ENCODE data around the gene VWA8.
A peak's percentile ranks its signal among the peaks of the same experiment; 100 is the strongest.
"Not testable (repeated sequence)": the region's sequence is repeated elsewhere in the genome, so short reads cannot be mapped to it uniquely, and the experiment has no call there.

Gene VWA8

DNA sequence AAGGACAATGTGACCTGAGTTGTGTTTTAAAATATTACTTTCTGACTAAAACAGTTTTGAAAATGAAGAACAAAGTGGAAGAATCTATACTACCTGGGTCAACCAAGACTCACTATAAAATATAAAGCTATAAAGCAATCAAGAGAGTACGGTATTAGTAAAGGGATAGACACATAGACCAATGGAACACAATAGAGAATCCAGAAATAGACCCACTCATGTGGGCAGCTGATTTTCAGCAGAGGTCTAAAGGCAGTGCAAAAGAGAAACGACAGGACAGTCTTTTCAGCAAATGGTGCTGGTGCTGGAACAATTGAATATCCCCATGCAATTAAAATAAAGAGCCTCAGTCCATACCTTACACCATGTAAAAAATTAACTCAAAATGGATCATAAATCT, 278.9 kb downstream of the VWA8 start:
- DNase-seq (ENCODE audit: low spot score) = no peak

DNA sequence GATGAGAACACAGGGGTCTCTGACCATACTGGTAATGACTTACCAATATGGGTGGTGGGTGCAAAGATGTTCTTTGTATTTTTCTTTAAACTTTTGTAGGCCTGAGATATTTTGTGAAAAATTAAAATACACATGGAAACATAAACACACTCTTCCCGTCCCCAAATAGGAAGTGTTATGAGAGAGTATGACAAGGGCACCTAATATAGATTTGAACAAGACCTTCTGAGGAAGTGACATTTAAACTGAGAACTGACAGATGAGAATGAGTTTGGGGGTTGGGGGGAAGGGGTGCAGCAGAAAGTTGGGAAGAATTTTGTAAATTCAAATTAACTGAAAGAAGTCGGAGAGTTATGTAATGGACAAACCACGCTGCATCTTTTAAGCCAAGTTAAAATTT, 279.3 kb downstream of the VWA8 start:
- DNase-seq (ENCODE audit: low spot score) = no peak

DNA sequence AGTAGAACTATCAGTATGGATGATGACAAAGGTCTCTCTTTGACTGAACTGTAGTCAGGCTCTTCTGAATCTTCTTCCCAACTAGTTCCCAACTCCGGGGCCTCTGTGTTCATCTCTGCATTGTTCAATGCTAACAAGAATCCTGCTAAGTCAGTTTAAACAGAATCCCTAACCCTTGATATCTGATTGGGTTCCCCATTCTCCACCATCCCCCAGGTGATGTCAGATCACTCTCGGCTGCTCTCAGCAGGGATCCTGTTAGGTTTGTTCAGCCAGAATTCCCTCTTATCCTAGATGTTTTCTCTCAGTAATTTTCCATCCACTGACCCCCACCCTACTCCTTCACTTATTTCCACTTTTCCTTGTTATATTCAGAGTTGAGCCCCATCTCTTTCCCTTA, 280.0 kb downstream of the VWA8 start:
- DNase-seq (ENCODE audit: low spot score) = no peak

DNA sequence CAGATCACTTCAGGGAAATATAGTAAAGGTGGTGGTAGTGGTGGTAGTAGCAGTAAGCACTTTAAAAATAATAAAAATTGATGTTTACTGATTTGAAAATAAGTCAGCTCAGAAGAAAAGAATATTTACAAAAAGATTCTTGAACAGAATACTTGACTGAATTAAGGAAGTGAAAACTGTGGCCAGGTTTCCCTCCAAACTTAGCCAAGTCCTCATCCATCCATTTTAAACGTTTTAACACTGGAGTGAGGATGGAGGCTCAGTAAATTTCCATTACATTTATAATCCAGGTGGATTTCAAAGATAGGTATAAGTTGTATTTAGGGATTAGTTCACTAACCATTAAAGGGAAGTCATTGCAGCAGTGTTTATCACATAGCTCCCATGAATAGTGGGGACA, 282.1 kb downstream of the VWA8 start:
- DNase-seq (ENCODE audit: low spot score) = no peak

DNA sequence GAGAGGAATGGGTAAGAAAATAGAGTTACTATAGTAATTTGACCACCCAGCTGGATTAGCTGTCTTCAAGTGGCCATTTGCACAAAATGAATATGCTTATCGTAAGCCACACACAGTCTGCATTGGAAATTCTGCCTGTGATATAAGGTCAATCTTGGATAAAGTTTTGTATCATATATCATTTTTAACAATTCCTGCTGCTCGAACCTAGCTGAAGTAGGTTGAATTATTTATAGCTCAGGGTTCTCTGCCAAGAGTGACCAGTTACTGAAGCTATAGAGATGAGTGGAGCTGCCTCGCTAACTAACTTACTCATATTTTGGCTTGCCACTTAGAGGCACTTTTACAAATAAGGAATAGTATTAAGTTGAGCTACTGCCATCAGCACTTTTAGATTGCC, 282.7 kb downstream of the VWA8 start:
- peak; percentile 37 for DNase-seq (ENCODE audit: low spot score)

DNA sequence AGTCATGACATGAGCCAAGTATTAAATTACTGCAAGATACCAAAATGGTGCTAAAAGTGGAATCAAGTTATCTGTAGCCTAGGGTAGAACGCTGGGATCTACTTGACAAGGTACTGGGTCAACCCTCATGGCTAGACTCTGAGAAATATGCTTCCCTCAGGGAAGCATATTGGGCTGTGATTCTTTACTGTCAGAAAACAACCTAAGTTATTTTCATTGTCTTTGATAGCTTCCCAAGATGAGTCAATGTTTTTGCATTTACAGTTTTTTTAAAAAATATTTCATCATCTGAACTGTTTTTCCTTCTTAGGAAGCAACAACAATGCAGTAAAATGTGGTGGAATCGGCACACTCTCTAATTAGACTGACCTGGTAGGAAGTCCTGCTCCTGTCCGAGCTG, 285.6 kb downstream of the VWA8 start:
- peak; percentile 50 for DNase-seq (ENCODE audit: low spot score)

DNA sequence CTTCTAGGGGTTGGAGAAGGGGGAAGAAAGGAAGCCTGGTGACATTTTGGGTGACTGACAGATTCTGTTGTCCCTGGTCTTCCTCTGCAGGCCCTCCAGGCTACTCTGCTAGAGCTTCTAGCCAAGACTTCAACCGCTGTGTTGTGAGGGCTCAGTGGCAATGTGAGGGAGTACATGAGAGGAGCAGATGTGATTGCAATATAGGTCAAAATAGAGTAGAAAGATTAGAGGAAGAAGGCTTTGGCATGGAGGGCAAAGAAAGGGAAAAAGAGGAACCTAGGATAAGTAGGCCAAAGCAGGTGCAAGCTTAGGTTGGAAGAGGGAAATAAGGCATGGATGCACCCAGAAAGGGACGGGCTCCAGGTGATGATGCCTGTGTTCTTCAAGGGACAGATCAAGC, 286.7 kb downstream of the VWA8 start:
- no peak for DNase-seq (ENCODE audit: low spot score)

DNA sequence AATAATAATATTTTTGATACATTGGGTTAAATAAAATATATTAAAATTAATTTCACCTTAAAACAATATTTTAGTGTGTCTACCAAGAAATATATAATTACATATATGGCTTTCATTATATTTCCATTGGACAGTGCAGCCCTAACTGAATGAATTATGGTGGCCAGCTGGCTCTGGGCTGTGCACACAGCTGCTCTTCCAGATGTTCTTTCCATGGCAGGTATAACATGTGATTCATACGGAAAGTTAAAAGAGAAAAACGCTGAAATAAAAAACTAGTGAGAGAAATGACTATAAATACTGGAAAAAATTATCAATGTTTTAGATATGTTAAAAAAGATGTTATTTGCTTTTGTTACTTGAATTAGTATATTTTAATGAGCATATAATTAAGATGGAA, 287.3 kb downstream of the VWA8 start:
- DNase-seq (ENCODE audit: low spot score) = no peak

DNA sequence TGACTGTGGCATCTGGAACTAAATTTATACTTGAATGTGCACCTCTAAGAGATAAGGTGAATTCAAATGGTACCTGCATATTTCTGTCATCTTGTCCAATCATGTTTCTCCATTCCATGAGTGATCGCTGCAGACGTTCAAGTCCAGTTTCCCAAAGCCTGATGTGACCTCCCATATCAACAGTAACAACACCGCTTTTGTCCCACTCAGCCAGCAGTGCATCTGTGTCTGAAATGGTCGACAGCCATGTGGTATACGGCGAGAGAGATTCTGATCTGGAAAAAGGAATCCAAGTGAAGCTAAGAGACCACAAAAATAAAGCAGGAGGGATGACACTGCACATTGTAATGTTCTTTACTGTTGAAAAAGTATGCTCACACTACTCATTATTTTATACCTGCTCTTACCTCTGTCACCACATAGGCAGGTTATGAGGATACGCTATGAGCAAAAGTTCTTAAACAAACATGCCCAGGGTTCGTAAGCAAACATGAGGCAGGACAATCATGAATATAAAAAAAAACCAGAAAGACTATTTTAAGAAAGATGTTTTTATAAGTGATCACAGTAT, 290.0 kb downstream of the VWA8 start:
- no peak for DNase-seq (ENCODE audit: low spot score)

DNA sequence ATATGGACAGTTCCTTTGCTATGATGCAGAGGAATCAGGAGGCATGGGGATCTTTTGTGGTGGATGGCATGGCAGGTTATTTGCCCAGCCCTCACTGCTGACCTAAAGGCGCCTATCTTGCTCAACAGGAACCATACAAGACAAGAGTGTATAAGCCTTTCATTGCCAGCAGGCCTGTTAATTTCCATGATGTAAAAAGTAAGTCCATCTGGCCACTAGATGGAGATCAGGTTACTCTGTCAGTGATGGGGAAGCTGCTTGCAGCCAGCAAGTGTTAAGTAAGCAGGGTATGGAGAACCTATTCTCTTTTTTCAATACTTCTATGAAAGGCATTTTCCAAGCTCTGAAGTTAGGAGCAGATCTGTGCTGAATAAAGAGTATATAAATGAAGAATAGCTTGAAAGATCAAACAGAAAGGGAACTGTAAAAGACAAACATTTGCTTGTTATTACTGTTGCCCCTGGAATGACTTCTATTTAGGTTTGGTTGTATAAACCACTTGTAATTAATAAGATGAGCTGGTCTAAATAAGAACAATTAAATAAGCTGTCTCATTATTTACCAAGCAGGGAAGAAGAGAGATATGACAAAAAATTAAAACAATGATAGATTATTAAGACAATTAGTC, 292.7 kb downstream of the VWA8 start:
- peak; percentile 78 for DNase-seq (ENCODE audit: low spot score)

DNA sequence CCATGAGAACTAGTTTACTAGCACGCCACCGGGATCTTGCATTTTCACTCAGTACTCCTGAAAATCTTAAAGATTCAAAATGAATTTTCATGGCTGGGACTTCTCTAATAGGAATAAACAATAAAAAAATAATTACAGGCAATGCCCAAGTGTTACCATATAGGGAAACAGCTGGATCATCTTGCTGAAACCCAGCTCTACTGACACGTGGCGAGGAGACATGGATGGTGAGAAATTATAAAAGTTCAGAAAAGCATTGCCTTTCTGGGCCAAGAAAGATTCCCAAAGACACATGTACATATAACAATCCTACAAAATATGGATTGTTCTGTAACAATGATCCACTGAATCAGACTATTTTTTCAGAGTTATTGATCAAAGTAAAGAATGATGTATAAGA, 294.3 kb downstream of the VWA8 start:
- DNase-seq (ENCODE audit: low spot score) = no peak

DNA sequence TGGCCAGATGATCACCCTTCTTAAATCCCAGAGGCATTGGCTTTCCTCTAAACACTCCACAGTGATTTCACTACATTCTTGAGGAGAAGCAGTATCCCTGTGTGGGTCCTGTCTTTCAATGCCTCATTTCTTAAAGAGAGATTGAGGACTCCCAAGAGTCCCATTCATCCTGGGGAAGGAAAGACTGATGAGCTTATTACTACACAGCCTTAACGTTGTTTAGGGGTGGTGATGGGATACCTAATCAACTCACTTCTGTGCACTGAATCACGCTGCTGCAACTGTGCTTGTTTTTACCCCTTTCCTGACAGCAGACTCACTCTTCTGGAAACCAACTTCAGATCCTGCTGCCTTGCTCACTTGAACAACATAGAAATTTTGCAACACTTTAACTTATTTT, 300.5 kb downstream of the VWA8 start:
- no peak for DNase-seq (ENCODE audit: low spot score)

DNA sequence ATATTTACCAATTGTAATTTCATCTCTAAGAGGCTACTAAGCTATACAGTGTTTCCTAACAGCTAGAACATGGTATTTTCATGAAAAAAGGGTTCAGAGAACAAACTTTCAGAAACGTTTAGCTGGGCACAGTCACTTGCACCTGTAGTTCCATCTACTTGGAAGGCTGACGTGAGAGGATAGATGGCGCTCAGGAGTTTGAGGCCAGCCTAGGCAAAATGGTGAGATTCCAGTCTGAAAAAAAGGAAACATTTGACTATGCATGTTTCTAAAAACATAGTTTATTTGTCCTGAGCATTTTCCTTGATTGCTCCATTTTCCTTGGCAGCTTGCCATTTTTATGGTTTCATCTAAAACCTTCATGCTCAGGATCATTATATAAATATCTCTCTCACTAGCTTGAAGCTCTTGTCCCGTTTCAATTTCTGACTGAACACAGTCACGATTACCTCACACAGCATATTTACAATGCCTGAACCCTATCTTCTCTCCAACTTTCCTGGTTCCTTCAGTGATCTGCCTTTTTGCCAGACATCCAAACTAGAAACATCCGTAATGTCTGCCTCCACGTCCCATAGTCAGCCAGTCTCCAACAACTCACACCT, 302.8 kb downstream of the VWA8 start:
- no peak for DNase-seq (ENCODE audit: low spot score)

DNA sequence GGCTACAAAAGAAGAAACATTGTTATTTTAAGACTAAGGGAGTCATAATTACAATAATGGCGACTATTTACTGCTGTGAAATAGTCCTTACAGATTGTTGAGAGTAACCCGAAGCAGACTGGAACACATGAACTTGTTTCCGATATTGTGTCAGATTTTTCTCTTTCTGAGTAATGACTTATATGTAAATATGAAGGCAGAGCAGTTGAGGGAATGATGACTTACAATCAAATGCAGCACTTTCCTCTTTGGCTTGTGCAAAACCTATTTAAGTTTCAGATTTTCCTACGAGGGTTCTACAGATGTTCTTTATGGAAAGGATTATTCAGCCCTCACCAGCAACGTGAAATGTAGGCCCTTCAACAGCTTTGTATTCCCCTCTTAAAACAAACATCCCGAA, 304.9 kb downstream of the VWA8 start:
- DNase-seq (ENCODE audit: low spot score) = no peak

DNA sequence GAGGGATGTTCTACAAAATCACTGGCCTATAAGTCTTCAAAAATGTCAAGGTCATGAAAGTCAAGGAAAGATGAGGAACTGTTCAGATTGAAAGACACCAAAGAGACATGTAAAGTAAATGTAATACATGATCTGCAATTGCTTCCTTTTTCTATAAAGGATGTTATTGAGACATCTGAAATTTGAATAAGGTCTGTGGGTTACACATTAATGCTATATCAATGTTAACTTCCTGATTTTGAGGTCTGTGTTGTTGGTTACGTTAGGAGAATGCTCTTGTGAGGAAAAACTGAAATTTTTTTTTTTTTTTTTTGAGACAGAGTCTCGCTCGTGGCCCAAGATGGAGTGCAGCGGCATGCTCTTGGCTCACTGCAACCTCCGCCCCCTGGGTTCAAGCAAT, 306.1 kb downstream of the VWA8 start:
- no peak for DNase-seq (ENCODE audit: low spot score)

DNA sequence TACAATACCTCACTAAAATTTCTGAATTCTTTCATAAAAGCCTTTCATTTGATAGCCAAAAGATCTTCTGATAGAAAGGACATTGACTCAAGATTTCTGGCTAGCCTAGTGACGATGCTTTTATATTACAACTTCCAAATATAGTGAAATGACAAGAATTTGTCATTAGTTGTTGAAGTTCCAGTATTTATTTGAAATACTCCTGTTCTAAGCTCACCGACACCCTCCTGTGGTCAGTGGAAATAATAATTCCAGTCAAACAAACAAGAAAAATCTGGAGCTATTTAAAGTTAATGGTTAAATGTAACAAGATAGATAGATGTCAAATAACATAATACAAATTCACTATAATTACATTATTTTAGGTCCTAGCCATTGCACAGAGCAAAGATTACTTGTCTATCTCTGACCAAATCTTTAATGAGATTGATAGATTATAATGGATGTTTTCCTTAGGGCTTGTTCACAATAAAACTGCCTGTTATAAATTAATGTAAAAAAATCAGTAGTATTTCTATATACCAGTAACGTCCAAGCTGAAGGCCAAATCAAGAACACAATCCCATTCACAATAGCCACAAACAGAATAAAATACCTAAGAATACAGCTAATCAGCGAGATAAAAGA, 308.1 kb downstream of the VWA8 start:
- DNase-seq (ENCODE audit: low spot score) = peak; percentile 61

DNA sequence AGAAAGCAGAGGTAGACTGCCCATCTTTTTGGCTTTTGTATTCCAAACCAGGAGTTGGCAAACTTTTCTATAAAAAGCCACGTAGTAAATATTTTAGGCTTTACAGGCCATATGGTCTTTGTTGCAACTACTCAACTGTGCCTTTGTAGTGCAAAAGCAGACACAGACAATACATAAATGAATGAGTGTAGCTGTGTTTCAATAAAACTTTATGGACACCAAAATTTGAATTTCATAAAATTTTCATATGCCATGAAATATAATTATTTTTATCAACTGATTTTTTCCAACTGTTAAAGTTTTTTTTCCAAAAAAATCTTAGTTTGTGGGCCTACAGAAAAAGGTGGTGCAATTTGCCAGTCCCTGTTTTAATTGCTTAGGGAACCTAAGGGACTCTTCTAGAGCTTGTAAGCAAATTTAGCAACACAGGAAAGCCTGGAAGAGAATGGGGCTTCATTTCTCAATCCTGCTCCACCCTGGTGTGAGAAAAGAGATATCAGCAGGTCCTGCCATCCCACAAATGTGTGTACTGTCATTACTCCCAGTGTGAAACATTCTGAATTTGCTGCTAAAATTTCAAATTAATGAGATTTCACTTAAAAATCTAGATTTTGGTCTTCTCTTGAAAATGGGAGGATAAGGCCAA, 309.4 kb downstream of the VWA8 start:
- DNase-seq (ENCODE audit: low spot score) = no peak

DNA sequence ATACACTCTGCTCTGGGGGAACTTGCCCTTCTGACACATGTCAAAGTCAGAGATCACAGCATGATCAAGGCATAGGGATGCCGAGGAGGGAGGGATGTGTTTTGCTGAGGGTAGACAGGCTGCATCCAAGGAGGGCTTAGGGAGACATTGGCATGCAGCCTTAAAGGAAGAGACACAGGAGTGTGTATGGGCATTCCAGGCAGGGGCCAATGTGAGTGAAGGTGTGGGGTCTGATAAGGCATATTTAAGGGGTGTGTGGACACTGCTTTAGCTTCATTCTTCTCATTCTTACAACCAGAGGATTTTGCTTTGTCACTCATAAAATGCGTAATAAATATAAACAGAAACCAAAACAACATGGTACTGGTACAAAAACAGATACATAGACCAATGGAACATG, 310.2 kb downstream of the VWA8 start:
- DNase-seq (ENCODE audit: low spot score) = no peak

DNA sequence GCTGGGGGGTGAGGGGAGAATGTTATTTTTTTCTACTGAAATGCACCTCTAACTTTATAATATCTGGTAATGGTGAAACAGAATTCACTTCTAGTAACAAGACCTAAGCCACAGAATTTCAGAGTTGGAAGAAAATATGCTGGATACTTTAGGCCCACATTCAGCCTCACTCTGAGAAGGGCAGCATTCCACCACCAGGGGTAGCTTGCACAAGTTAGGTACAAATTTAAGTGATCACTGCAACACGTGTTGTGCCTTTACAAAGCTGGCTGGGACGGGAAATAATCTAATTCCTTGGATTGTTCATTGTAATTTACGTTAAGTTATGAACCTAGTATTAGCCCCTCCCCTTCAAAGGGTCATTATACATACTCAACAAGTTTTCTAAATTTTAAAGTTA, 311.2 kb downstream of the VWA8 start:
- DNase-seq (ENCODE audit: low spot score) = no peak

DNA sequence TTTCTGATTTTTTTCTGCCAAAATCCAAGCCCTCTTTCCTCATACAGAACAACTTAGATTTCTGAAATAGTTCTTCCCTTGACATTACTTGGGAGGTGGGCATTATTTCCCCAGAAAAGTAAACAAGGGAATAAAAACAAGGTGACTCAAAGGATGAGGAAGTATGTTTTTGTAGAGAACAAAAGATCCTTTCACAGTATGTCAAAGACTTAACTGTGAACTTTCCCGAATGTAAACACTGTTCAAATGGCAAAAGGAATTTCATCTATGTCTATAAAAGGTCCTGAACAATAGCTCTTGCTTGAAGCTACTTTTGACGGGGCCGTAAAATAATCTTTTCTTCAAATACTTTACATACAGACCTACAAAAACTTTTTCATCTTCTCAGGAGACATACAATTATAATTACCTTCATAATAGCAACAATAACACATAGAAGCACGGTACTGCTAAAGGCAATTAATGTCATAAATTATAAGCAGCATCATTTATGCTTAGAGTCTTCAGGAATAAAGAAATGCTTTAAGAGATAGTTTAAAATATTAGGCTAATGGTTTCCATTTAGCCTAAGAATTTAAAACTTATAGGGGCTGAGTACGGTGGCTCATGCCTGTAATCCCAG, 312.5 kb downstream of the VWA8 start:
- no peak for DNase-seq (ENCODE audit: low spot score)

DNA sequence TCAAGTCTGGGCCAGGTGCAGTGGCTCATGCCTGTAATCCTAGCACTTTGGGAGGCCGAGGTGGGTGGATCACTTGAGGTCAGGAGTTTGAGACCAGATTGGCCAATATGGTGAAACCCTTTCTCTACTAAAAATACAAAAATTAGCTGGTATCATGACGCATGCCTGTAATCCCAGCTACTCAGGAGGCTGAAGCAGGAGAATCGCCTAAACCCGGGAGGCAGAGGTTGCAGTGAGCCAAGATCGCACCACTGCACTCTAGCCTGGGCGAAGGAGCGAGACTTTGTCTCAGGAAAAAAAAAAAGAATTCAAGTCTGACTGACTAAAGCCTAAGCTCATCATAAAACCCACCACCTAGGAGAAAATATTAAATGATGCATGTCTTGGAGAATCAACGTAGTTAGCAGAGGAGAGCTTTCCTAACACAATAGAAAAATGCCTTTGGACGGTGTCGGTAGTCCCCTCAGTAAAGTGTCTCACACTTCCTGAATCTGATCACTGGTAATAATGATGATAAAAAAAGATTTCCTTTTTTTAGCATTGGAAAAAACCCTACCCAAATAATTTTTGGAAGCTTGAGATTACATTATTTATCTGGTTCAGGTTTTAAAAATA, 313.1 kb downstream of the VWA8 start:
- not testable (repeated sequence) for DNase-seq (ENCODE audit: low spot score)

DNA sequence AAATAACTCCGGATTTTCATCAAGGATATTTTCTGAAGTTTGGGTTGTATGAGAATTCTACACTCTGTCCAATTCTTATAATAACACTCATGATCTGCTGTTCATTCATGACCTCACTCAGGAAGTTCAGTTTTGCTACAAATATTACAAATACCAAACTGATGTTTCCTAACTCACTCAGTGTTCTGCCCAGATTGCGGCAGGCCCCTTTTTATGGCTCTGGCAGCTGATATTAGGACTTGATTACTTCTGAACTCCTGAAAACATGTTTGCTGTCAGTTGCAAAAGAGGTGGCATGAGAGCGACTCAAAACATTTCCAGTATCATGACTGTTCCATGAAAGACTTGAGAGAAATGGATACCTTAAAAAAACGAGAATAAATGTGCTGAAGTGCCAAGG, 315.6 kb downstream of the VWA8 start:
- DNase-seq (ENCODE audit: low spot score) = peak; percentile 81

Measured in AG20443 (cell line).